Measurements from ENCODE around the gene SH3TC1. TPM values are rescaled to one million over a fixed set of nuclear protein-coding genes. Genes with fewer than 3 reads are reported as not detected.
A peak's percentile ranks its signal among the peaks of the same experiment; 100 is the strongest.

The SH3TC1 gene
- total and polyA plus RNA-seq, 10 of the 15 experiments (the other 5 are each of a cell fraction or from before 2014, with no cell fraction given): 0.19 to 47.0 (median 18.4) TPM

- TF ChIP-seq FOXK2 (IDR thresholded peaks at IDR 0.05): no peak
- no peak for TF ChIP-seq RAD51 (IDR thresholded peaks at IDR 0.05)
- TF ChIP-seq ZNF24 (IDR thresholded peaks at IDR 0.05): 0 out of 2 replicates have a peak, but pooled peaks have one; percentile 43
- 0 out of 2 replicates have a peak, but pooled peaks have one; percentile 61 for TF ChIP-seq POLR2AphosphoS2 (IDR thresholded peaks at IDR 0.05; ENCODE audit: low read depth, low read length)
- no peak for TF ChIP-seq E2F8 (IDR thresholded peaks at IDR 0.05; ENCODE audit: low read depth, partially characterized antibody)
- TF ChIP-seq GATAD2B (conservative IDR thresholded peaks at IDR 0.05; ENCODE audit: low read depth): peak; percentile 92
- TF ChIP-seq PKNOX1 (IDR thresholded peaks at IDR 0.05): no peak; the same call in 1 of the 2 replicates
- peak; percentile 86 for TF ChIP-seq CHD2 (IDR thresholded peaks at IDR 0.05; ENCODE audit: borderline replicate concordance, low read depth, low read length)
- TF ChIP-seq PML (IDR thresholded peaks at IDR 0.05; ENCODE audit: low read length): no peak
- TF ChIP-seq ASH2L (IDR thresholded peaks at IDR 0.05; ENCODE audit: borderline replicate concordance, low read depth): no peak
- TF ChIP-seq ETV6 (conservative IDR thresholded peaks at IDR 0.05 in 1 of 2, IDR thresholded peaks at IDR 0.05 in 1 of 2; ENCODE audit: borderline replicate concordance in 1 of 2, low read depth in 1 of 2): peak in 1 of 2 experiments; percentile 80; a peak in 1 of 4 replicates
- no peak for TF ChIP-seq NFYA (IDR thresholded peaks at IDR 0.05; ENCODE audit: borderline replicate concordance, low read depth, low read length)
- no peak for TF ChIP-seq GABPA (IDR thresholded peaks at IDR 0.05; ENCODE audit: low read depth)
- no peak for TF ChIP-seq E2F4 (IDR thresholded peaks at IDR 0.05; ENCODE audit: low read depth, low read length)
- no peak for TF ChIP-seq ZBTB4 (CRISPR knock-in tag; IDR thresholded peaks at IDR 0.05)
- peak; percentile 98 for TF ChIP-seq PAX5 (IDR thresholded peaks at IDR 0.05; ENCODE audit: borderline replicate concordance, low read depth, low read length)
Observed at GRCh38 chr4:8198906-8199593, at the start of gene SH3TC1 (continued).

All from GM12878 (cell line).